A673 (cell line): ENCODE results near the gene ANKS1B.

Experiments used
- CTCF ChIP-seq: fragments of 300-800, 200-600 bp; sonication (generic); conservative IDR thresholded peaks from 2 replicates; pipeline ENCODE4 v1.5.1; 2017; ENCODE audit warnings: low read depth, mild to moderate bottlenecking, antibody characterized with exemption, low read length, moderate library complexity, mixed read lengths
- EZH2 ChIP-seq: fragments of 200-600 bp; sonication (generic); IDR thresholded peaks from 2 replicates; pipeline ENCODE4 v1.6.1; 2017; ENCODE audit warnings: borderline replicate concordance, low read depth, mild to moderate bottlenecking, mixed read lengths, antibody characterized with exemption, low read length; ENCODE audit not compliant: poor library complexity, severe bottlenecking

- TF ChIP-seq CTCF: no peak
- no peak for TF ChIP-seq EZH2
Measured at GRCh38 chr12:98786653-98787052, 1198.1 kb downstream of the ANKS1B start.
